B cell (primary cell): Measurements from ENCODE around the gene SLC25A18.

Source experiments
- EZH2 ChIP-seq: IDR thresholded peaks from 2 replicates; pipeline ENCODE4 v1.6.1; 2012; ENCODE audit warnings: borderline replicate concordance, low read depth, mild to moderate bottlenecking, moderate library complexity, low read length; ENCODE audit not compliant: insufficient read depth, poor library complexity, severe bottlenecking
- TF ChIP-seq, protein P1 (sequence below): fragments of 200-600 bp; IDR thresholded peaks from one replicate; pipeline ENCODE4 v1.8.0; 2022; ENCODE audit warnings: antibody characterized with exemption, mild to moderate bottlenecking

- TF ChIP-seq, protein P1, sequence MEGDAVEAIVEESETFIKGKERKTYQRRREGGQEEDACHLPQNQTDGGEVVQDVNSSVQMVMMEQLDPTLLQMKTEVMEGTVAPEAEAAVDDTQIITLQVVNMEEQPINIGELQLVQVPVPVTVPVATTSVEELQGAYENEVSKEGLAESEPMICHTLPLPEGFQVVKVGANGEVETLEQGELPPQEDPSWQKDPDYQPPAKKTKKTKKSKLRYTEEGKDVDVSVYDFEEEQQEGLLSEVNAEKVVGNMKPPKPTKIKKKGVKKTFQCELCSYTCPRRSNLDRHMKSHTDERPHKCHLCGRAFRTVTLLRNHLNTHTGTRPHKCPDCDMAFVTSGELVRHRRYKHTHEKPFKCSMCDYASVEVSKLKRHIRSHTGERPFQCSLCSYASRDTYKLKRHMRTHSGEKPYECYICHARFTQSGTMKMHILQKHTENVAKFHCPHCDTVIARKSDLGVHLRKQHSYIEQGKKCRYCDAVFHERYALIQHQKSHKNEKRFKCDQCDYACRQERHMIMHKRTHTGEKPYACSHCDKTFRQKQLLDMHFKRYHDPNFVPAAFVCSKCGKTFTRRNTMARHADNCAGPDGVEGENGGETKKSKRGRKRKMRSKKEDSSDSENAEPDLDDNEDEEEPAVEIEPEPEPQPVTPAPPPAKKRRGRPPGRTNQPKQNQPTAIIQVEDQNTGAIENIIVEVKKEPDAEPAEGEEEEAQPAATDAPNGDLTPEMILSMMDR, result no peak
- no peak for TF ChIP-seq EZH2
Measured at GRCh38 chr22:17540481-17540880, 22.8 kb upstream of the SLC25A18 start.
